ENCODE results near the gene GABBR2.

The GABBR2 gene

DNA sequence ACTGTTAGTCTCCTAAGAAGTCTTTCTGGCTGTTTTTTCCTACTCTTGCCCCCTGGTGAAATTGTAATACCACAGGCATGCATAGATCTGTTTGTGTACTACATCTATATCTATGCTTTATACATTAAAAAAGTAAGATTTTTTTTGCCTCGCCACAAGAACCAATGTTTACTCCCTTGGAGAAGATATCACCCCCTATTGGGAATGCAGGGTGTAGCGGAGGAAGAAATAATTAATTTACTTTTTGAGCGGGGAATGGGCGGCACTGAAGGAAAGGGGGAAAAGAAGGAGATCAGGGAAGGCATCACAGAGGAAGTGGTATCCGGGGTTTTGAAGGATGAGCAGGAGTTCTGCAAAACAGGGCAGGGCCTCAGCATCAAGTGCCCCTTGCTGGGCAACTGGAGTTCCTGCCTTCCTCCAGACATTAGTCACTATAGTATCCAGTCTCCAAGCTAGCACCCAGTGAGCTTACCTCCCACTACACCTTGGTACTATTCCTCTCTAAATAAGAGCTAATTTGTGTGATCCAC, 134.9 kb downstream of the GABBR2 start:
- TF ChIP-seq, protein P1, sequence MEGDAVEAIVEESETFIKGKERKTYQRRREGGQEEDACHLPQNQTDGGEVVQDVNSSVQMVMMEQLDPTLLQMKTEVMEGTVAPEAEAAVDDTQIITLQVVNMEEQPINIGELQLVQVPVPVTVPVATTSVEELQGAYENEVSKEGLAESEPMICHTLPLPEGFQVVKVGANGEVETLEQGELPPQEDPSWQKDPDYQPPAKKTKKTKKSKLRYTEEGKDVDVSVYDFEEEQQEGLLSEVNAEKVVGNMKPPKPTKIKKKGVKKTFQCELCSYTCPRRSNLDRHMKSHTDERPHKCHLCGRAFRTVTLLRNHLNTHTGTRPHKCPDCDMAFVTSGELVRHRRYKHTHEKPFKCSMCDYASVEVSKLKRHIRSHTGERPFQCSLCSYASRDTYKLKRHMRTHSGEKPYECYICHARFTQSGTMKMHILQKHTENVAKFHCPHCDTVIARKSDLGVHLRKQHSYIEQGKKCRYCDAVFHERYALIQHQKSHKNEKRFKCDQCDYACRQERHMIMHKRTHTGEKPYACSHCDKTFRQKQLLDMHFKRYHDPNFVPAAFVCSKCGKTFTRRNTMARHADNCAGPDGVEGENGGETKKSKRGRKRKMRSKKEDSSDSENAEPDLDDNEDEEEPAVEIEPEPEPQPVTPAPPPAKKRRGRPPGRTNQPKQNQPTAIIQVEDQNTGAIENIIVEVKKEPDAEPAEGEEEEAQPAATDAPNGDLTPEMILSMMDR (conservative IDR thresholded peaks at IDR 0.05): no peak
- H3K27ac ChIP-seq: no peak overlapping the region

DNA sequence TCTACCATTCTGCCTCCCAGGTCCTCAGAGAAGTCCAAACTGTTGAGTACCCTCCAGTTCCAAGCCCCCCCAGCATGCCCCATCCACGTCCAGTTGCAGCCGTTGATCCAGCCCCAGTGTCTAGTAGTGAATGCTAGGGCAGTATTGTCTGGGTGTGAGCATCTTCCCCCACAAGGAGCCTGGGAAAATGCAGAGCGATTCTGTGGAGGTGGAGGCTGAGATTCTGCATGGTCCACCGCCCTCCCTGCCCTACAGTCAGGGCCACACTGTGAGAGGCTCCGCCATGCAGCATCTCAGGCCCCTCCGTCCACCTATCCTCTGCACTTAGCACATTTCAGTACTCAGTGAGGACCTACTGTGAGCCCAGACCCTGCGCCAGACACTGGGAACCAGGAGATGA, 135.9 kb downstream of the GABBR2 start:
- H3K27ac ChIP-seq: no peak overlapping the region
- TF ChIP-seq, protein P1 (conservative IDR thresholded peaks at IDR 0.05): no peak

DNA sequence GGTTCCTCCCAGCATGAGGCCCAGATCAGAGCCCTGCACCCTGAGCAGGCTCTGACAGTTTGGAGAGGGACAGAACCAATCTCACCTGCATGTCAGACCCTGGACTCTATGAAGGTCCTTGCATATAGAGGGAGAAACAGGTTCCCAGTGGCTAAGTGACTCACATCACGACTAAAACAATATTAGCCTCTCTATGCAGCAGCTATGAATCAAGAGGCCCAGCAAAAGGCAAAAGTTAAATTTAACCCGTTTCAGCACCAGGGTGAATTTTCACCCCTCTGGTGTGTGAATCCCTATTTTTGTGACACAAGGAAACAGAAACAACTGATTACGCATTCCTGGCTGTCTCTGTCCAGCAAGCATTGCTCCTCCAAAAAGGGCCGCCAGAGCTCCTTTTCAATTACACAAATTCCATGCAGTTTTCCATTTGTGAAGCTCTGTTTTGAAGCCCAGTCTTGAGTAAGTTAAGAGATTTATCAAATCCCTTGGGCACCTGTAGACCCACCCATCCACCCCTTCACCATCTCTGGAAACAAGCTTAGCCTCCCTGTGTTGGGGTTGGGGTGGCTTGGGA, 136.6 kb downstream of the GABBR2 start:
- H3K27ac ChIP-seq: no peak overlapping the region
- TF ChIP-seq, protein P1 (conservative IDR thresholded peaks at IDR 0.05): no peak

DNA sequence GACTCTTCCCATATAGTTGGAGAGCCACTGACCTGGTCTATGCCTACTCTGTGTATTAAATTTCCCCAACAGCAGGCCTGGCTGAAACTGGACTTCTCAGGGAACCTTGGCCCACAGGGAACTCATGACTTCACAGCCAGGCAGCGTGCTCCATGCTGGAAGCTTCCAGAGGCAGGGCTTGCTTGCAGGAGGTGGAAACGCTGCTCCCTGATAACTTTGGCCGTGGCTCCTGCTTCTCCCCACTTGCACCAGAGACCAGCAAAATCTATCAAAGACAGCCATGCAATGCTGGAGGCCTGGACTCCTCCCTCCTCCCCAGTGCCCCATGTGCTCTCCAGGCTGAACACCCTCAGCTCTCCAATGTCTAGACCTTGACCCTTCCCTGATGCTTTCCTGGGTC, 137.1 kb downstream of the GABBR2 start:
- no peak overlapping the region for H3K27ac ChIP-seq
- TF ChIP-seq, protein P1 (conservative IDR thresholded peaks at IDR 0.05): no peak

DNA sequence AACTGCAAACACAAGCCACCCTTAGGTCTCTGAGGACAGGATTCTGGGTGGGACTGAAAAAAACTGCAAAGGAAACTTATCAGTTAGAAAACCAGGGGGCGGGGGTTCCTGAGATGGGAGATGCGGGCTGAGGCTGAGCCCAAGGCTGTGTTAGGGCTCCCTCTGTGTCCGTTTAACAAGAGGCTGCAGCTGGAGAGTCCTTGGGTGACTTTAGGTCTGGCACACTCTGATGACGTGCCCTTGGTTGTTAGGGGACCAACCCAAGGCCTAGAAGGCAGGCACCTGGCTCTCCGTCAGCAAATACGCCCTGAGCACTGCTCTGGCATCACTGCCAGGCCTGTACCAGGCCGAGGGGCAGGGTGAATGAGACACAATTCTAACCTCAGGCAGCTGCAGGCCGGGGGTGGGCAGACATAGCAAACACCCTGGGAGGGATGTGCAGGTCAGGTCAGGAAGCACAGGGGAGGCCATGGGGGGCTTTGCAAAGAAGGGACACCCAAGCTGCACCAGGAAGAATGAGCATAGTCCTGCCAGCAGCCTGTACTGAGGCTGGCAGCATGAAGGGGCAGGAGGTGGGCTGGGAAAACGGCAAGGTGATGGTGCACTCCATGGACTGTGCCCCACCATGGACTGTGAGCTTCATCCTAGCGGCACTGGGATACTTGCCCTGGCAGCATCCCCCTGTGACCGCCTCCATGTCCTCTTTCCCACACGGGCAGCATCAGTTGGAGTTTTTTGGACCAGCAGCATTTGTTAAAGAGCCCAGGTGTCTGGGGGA, 137.9 kb downstream of the GABBR2 start:
- TF ChIP-seq, protein P1 (conservative IDR thresholded peaks at IDR 0.05): no peak
- no peak overlapping the region for H3K27ac ChIP-seq

DNA sequence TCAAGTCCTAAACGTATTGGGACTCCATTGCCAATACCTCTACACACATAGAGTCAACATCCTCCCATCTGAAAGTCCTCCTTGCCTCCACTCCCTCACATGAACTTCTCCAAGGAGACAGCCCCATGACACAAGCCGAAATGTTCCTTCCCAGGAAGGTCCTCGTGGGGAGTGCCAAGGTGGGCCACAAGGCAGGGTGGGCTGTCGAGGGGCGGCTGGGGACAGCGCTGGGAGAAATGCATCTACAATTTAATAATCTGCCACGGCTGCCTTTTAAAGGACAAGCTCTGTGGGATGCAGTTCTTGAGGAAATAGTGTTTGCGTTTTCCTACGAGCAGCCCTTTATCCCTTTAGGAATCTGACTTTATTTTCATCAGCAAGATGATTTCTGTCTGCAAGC, 138.7 kb downstream of the GABBR2 start:
- TF ChIP-seq, protein P1 (conservative IDR thresholded peaks at IDR 0.05): no peak
- no peak overlapping the region for H3K27ac ChIP-seq

DNA sequence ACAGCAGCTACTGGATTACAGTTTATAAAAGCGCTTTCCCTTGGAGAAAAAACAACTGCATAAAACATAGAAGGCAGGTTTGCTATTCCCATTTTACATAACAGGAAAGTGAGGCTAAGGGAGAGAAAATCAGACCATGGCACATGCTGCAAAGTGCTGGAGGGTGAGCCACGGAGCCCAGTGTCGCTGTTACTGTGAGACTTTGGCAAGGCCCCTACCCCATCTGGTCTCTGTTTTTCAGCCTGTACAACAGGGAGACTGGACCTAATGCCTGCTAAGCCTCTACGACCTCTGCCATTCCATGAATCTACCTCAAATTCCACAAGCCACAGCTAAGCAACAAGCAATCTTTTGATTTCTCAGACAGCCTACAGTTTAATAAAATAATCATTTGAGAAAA, 139.2 kb downstream of the GABBR2 start:
- TF ChIP-seq, protein P1 (conservative IDR thresholded peaks at IDR 0.05): no peak
- H3K27ac ChIP-seq: no peak overlapping the region

All from VCaP (cell line).